Measurements from ENCODE around the gene CCDC117.
A peak's percentile ranks its signal among the peaks of the same experiment; 100 is the strongest.
"Not testable (repeated sequence)": the region's sequence is repeated elsewhere in the genome, so short reads cannot be mapped to it uniquely, and the experiment has no call there.

Gene CCDC117

DNA sequence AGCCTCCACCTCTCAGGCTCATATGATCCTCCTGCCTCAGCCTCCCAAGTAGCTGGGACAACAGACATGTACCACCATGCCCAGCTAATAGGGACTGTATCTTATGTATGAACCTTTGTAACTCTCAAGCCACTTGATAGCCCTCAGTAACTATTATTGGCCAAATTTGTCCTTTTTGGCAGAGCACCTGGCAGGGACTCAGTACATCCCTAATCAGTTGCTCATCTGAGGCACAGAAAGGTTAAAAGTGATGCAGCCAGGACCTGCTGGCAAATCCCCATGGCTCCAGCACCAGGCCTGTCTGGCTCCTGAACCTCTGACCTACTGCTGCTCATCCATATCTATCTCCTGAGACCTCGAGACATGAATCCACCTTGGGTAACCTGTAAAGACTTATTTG is 49.0 kb downstream of the CCDC117 start:
- DNase-seq (ENCODE audit: low read depth): no peak
- TF ChIP-seq, protein P1, sequence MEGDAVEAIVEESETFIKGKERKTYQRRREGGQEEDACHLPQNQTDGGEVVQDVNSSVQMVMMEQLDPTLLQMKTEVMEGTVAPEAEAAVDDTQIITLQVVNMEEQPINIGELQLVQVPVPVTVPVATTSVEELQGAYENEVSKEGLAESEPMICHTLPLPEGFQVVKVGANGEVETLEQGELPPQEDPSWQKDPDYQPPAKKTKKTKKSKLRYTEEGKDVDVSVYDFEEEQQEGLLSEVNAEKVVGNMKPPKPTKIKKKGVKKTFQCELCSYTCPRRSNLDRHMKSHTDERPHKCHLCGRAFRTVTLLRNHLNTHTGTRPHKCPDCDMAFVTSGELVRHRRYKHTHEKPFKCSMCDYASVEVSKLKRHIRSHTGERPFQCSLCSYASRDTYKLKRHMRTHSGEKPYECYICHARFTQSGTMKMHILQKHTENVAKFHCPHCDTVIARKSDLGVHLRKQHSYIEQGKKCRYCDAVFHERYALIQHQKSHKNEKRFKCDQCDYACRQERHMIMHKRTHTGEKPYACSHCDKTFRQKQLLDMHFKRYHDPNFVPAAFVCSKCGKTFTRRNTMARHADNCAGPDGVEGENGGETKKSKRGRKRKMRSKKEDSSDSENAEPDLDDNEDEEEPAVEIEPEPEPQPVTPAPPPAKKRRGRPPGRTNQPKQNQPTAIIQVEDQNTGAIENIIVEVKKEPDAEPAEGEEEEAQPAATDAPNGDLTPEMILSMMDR (IDR thresholded peaks at IDR 0.05; ENCODE audit: control insufficient read depth, insufficient read depth, low read depth, low read length, missing control alignments): no peak

DNA sequence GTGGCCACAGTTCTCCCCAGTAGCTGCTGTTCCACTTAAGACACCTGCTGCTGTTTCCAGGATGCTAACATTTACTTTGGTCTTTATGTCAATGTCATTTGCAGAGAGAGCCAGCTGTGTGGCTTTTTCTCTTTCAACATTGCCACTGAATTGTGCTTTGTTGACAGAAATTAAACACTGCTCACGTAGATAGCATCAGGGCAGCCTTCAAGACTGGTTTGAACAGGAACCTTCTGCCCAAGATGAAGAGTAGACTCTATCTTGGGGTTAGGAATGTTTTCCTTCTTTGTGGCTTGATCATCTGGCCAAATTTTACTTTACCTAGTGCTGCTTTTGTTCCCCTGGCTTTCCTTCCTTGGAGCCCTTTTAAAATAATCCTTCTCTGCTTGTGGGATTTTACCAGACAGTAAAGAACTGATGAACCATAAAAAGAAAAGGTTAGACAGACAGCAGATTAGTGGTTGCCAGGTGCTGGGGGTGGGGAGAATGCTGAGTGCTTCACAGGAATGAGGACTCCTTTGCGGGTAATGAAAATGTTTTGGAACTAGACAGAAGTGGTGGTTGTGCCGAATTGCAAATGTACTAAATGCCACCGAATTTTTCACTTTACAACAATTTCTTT is 50.5 kb downstream of the CCDC117 start:
- DNase-seq (ENCODE audit: low read depth): no peak

More for the DNA sequence above, 49.0 kb downstream of the CCDC117 start:
- no peak overlapping the region for H3K4me3 ChIP-seq (ENCODE audit: control insufficient read depth, low read depth, low read length)

DNA sequence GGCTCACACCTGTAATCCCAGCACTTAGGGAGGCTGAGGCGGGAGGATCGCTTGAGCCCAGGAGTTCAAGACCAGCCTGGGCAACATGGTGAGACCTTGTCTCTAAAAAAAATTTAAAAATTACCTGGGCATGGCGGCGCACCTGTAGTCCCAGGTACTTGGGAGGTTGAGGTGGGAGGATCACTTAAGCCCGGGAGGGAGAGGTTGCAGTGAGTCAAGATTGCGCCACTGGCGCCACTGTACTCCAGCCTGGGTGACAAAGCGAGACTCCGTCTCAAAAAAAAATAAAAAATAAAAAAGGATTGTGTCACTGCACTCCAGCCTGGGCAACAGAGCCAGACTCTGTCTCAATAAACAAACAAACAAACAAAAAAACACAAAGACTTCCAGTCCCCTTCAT is 52.0 kb downstream of the CCDC117 start:
- not testable (repeated sequence) for DNase-seq (ENCODE audit: low read depth); H3K4me3 ChIP-seq (ENCODE audit: control insufficient read depth, low read depth, low read length)

More for the DNA sequence above, 50.5 kb downstream of the CCDC117 start:
- H3K4me3 ChIP-seq (ENCODE audit: control insufficient read depth, low read depth, low read length): no peak overlapping the region
- TF ChIP-seq, protein P1 (IDR thresholded peaks at IDR 0.05; ENCODE audit: control insufficient read depth, insufficient read depth, low read depth, low read length, missing control alignments): no peak

DNA sequence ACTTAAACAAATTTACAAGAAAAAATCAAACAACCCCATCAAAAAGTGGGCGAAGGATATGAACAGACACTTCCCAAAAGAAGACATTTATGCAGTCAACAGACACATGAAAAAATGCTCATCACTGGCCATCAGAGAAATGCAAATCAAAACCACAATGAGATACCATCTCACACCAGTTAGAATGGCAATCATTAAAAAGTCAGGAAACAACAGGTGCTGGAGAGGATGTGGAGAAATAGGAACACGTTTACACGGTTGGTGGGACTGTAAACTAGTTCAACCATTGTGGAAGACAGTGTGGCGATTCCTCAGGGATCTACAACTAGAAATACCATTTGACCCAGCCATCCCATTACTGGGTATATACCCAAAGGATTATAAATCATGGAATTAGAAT is 53.9 kb downstream of the CCDC117 start:
- H3K4me3 ChIP-seq (ENCODE audit: control insufficient read depth, low read depth, low read length); DNase-seq (ENCODE audit: low read depth): not testable (repeated sequence)

DNA sequence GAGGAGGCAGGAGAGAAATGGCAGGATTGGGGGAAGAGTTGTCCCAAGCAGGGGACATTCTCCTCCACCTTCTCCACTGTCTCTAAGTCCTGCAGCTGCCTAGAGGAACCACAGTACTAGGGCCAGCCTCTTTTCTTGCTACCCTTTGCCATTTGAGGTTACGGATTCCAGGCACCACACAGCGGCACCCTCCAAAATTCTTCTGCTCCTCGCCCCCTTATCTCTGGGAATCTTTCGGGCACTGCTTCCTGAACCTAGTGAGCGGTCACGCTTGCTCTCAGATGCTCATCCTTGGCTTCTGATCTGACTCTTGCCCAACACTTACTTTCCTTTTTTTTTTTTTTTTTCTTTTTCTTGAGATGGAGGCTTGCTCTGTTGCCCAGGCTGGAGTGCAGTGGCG is 54.4 kb downstream of the CCDC117 start:
- TF ChIP-seq, protein P1 (IDR thresholded peaks at IDR 0.05; ENCODE audit: control insufficient read depth, insufficient read depth, low read depth, low read length, missing control alignments): no peak
- H3K4me3 ChIP-seq (ENCODE audit: control insufficient read depth, low read depth, low read length): no peak overlapping the region
- DNase-seq (ENCODE audit: low read depth): no peak

DNA sequence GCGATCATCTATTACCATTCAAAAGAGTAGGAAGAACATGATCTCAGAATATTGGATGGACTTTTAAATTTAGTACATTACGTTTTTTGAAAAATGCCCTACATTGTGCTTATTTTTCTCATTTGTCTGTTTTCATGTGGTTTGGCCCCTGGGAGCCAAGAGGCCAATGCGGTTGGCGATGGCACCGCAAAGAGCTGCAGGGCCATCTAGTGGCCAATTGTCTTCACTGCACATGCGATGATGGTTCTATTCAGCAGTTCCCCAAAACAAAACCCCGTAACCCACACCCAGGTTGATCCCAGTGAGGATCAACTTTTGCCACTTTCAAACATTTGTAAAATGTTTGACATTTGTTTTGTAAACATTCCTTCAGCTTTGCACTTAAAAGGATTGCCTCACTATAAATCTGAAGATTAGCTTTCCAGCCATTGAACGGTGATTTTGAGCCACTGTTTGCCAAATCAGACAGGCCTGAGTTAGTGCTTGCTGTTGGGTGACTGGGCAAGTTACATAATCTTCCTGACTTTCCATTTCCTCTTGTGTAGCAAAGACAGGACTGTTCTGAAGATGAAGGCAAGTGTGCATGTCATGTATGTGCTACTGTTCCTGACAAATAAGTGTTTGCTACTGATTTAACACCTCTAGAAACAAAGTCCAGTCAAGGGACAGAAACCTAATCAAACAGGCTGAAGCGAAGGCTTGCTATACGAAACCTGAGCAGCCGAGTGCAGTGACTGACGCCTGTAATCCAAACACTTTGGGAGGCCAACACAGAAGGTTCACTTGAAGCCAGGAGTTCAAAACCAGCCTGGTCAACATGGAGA is 57.1 kb downstream of the CCDC117 start:
- DNase-seq (ENCODE audit: low read depth): peak; percentile 18
- TF ChIP-seq, protein P1 (IDR thresholded peaks at IDR 0.05; ENCODE audit: control insufficient read depth, insufficient read depth, low read depth, low read length, missing control alignments): peak; percentile 94
- H3K4me3 ChIP-seq (ENCODE audit: control insufficient read depth, low read depth, low read length): no peak overlapping the region

DNA sequence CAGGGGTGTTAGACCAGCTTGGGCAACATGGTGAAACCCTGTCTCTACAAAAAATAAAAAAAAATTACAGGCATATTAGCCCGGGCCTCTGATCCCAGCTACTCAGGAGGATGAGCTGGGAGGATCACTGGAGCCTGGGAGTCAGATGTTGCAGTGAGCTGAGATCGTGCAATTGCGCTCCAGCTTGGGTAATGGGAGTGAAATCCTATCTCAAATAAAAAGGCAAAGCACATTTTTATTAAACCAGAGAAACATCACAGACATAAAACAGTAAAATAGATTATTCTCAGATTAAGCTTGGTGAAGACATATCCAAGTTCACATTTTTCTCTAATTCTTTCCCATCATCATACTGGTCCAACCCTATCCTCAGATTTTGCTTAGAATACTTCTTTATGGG is 57.9 kb downstream of the CCDC117 start:
- H3K4me3 ChIP-seq (ENCODE audit: control insufficient read depth, low read depth, low read length): no peak overlapping the region
- no peak for DNase-seq (ENCODE audit: low read depth)
- TF ChIP-seq, protein P1 (IDR thresholded peaks at IDR 0.05; ENCODE audit: control insufficient read depth, insufficient read depth, low read depth, low read length, missing control alignments): no peak
